ENCODE data around the gene EEF1AKMT1. TPM values are rescaled to one million over a fixed set of nuclear protein-coding genes. Genes with fewer than 3 reads are reported as not detected.

The EEF1AKMT1 gene
- total RNA-seq (ENCODE audit: low replicate concordance), result 5.0 and 5.6 TPM in 2 replicates

GRCh38 chr13:20773194-20774080 lies at the start of gene EEF1AKMT1:
EEF1AKMT1 (minus strand) TSS chr13:20773961; CDS start chr13:20757598, 16,363 bp downstream.

GRCh38 chr13:20702915-20703779 lies 70.6 kb downstream of the EEF1AKMT1 start, which contains the start of gene IL17D:
IL17D (plus strand) TSS chr13:20703699; CDS start chr13:20704002, 303 bp downstream.

Other genes starting within 250 kb of the EEF1AKMT1 start
- gene CRYL1, start 248.1 kb downstream of the EEF1AKMT1 start, total RNA-seq (ENCODE audit: low replicate concordance), result 22.4 and 33.7 TPM in 2 replicates
- gene IFT88, start 206.8 kb downstream of the EEF1AKMT1 start, total RNA-seq (ENCODE audit: low replicate concordance), result 7.8 and 8.8 TPM in 2 replicates
- gene IL17D, start 70.3 kb downstream of the EEF1AKMT1 start, total RNA-seq (ENCODE audit: low replicate concordance), result 0.59 and 2.1 TPM in 2 replicates
- 6.1 and 12.0 TPM in 2 replicates for gene XPO4, start 128.8 kb upstream of the EEF1AKMT1 start, total RNA-seq (ENCODE audit: low replicate concordance)

All from smooth muscle cell of the coronary artery (primary cell).